ENCODE data around the gene MYMK. TPM values are rescaled to one million over a fixed set of nuclear protein-coding genes. Genes with fewer than 3 reads are reported as not detected.

MYMK gene
- total RNA-seq, 1 donor from 2014 or later, result 8.9 TPM

DNA sequence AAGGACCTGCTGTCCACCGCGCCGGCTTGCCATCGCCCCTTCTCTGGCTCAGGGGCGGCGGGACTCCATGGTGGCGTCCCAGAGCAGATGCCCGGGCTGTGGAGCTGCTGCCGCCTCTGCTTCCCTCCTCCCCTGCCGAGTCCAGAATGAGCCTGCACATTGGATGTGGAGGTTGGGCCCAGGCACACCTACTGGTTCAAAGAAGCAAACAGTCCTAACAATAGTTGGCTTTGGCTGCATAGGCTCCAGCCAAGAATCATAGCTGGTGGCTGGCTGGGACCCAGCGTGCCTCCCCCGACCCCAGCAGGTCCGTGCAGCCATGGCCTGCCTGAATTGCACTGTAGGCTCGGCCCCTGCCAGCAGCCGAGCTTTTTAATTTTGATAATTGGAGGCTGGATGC lies 35.6 kb upstream of the MYMK start:
- Histone ChIP-seq H3K9ac (ENCODE audit: low read depth in 1 of 3, low read length in 3 of 3) (no peak overlapping the region), H3K4me1 (ENCODE audit: control insufficient read depth in 3 of 3, insufficient read depth in 3 of 3, low read length in 3 of 3) (peaks cover 22 to 41% (median 23%) of the 10 kb centered on the region in 3 donors), H3K4me3 (ENCODE audit: low read length in 3 of 3) (no peak overlapping the region), H3K9me3 (ENCODE audit: control insufficient read depth in 3 of 3, low read length in 3 of 3) (no peaks in the 10 kb centered on the region), H3K27ac (ENCODE audit: low read depth, low read length) (no peak overlapping the region), H3K27me3 (ENCODE audit: control insufficient read depth in 3 of 3, insufficient read depth in 3 of 3, low read length in 3 of 3) (peaks cover 13 to 65% (median 36%) of the 10 kb centered on the region in 3 donors), H3K36me3 (ENCODE audit: control insufficient read depth in 3 of 3, insufficient read depth in 3 of 3, low read length in 3 of 3) (peaks cover 0 to 3% (median 0%) of the 10 kb centered on the region in 3 donors)

GRCh38 chr9:133558191-133559126 lies 33.7 kb upstream of the MYMK start:
- Histone ChIP-seq H3K9ac (ENCODE audit: low read depth in 1 of 3, low read length in 3 of 3) (peak overlapping the region in 2 of 3 donors; percentile 20 to 54), H3K4me1 (ENCODE audit: control insufficient read depth in 3 of 3, insufficient read depth in 3 of 3, low read length in 3 of 3) (peaks cover 18 to 37% (median 21%) of the 10 kb centered on the region in 3 donors), H3K27me3 (ENCODE audit: control insufficient read depth in 3 of 3, insufficient read depth in 3 of 3, low read length in 3 of 3) (peaks cover 13 to 56% (median 36%) of the 10 kb centered on the region in 3 donors), H3K27ac (ENCODE audit: low read depth, low read length) (no peak overlapping the region), H3K4me3 (ENCODE audit: low read length in 3 of 3) (peak overlapping the region in 2 of 3 donors; percentile 43 to 45), H3K9me3 (ENCODE audit: control insufficient read depth in 3 of 3, low read length in 3 of 3) (no peaks in the 10 kb centered on the region), H3K36me3 (ENCODE audit: control insufficient read depth in 3 of 3, insufficient read depth in 3 of 3, low read length in 3 of 3) (peaks cover 0 to 3% (median 0%) of the 10 kb centered on the region in 3 donors)

- Histone ChIP-seq H3K9ac (ENCODE audit: low read depth in 1 of 3, low read length in 3 of 3) (no peak overlapping the region), H3K36me3 (ENCODE audit: control insufficient read depth in 3 of 3, insufficient read depth in 3 of 3, low read length in 3 of 3) (peaks cover 0 to 3% (median 0%) of the 10 kb centered on the region in 3 donors), H3K27ac (ENCODE audit: low read depth, low read length) (no peak overlapping the region), H3K4me1 (ENCODE audit: control insufficient read depth in 3 of 3, insufficient read depth in 3 of 3, low read length in 3 of 3) (peaks cover 13 to 31% (median 14%) of the 10 kb centered on the region in 3 donors), H3K27me3 (ENCODE audit: control insufficient read depth in 3 of 3, insufficient read depth in 3 of 3, low read length in 3 of 3) (peaks cover 7 to 50% (median 31%) of the 10 kb centered on the region in 3 donors), H3K4me3 (ENCODE audit: low read length in 3 of 3) (no peak overlapping the region), H3K9me3 (ENCODE audit: control insufficient read depth in 3 of 3, low read length in 3 of 3) (no peaks in the 10 kb centered on the region)
Measured at GRCh38 chr9:133557581-133557980, 32.8 kb upstream of the MYMK start.

- peaks cover 13 to 29% (median 14%) of the 10 kb centered on the region in 3 donors for H3K4me1 ChIP-seq (ENCODE audit: control insufficient read depth in 3 of 3, insufficient read depth in 3 of 3, low read length in 3 of 3)
- no peak overlapping the region for H3K27ac ChIP-seq (ENCODE audit: low read depth, low read length)
- no peak overlapping the region for H3K9ac ChIP-seq (ENCODE audit: low read depth in 1 of 3, low read length in 3 of 3)
- peaks cover 4 to 42% (median 26%) of the 10 kb centered on the region in 3 donors for H3K27me3 ChIP-seq (ENCODE audit: control insufficient read depth in 3 of 3, insufficient read depth in 3 of 3, low read length in 3 of 3)
- no peak overlapping the region for H3K4me3 ChIP-seq (ENCODE audit: low read length in 3 of 3)
- H3K9me3 ChIP-seq (ENCODE audit: control insufficient read depth in 3 of 3, low read length in 3 of 3), result no peaks in the 10 kb centered on the region
- H3K36me3 ChIP-seq (ENCODE audit: control insufficient read depth in 3 of 3, insufficient read depth in 3 of 3, low read length in 3 of 3), result peaks cover 0 to 8% (median under 1%) of the 10 kb centered on the region in 3 donors
Measured at GRCh38 chr9:133556354-133556753, 31.6 kb upstream of the MYMK start.

DNA sequence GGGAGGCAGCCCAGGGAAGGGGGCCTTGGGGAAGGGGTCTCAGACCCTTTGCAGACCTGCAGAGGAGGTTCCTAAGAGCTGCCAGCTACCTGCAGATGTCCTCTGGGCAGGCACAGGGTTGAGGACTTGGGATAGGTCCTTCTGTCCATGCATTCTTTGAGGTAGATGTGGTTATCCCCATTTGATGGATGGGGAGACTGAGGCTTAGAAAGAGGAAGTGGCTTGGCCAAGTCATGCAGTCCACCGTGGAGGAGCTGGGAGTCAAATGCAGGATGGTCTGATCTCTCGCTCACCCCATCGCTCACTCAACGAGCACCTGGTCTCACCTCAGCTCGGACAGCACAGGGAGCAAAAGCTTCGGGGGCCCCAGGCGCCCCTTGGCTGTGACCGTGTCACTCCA lies 30.0 kb upstream of the MYMK start:
- H3K4me3 ChIP-seq (ENCODE audit: low read length in 3 of 3), result no peak overlapping the region
- H3K27ac ChIP-seq (ENCODE audit: low read depth, low read length), result no peak overlapping the region
- no peaks in the 10 kb centered on the region for H3K9me3 ChIP-seq (ENCODE audit: control insufficient read depth in 3 of 3, low read length in 3 of 3)
- H3K9ac ChIP-seq (ENCODE audit: low read depth in 1 of 3, low read length in 3 of 3), result no peak overlapping the region
- H3K27me3 ChIP-seq (ENCODE audit: control insufficient read depth in 3 of 3, insufficient read depth in 3 of 3, low read length in 3 of 3), result peaks cover 0 to 29% (median 12%) of the 10 kb centered on the region in 3 donors
- peaks cover 0 to 10% (median 2%) of the 10 kb centered on the region in 3 donors for H3K36me3 ChIP-seq (ENCODE audit: control insufficient read depth in 3 of 3, insufficient read depth in 3 of 3, low read length in 3 of 3)
- peaks cover 10 to 19% (median 13%) of the 10 kb centered on the region in 3 donors for H3K4me1 ChIP-seq (ENCODE audit: control insufficient read depth in 3 of 3, insufficient read depth in 3 of 3, low read length in 3 of 3)

- no peak overlapping the region for H3K9ac ChIP-seq (ENCODE audit: low read depth in 1 of 3, low read length in 3 of 3)
- H3K36me3 ChIP-seq (ENCODE audit: control insufficient read depth in 3 of 3, insufficient read depth in 3 of 3, low read length in 3 of 3), result peaks cover 0 to 10% (median 2%) of the 10 kb centered on the region in 3 donors
- peaks cover 10 to 17% (median 10%) of the 10 kb centered on the region in 3 donors for H3K4me1 ChIP-seq (ENCODE audit: control insufficient read depth in 3 of 3, insufficient read depth in 3 of 3, low read length in 3 of 3)
- H3K27me3 ChIP-seq (ENCODE audit: control insufficient read depth in 3 of 3, insufficient read depth in 3 of 3, low read length in 3 of 3), result peaks cover 0 to 29% (median 9%) of the 10 kb centered on the region in 3 donors
- H3K4me3 ChIP-seq (ENCODE audit: low read length in 3 of 3), result no peak overlapping the region
- no peak overlapping the region for H3K27ac ChIP-seq (ENCODE audit: low read depth, low read length)
- no peaks in the 10 kb centered on the region for H3K9me3 ChIP-seq (ENCODE audit: control insufficient read depth in 3 of 3, low read length in 3 of 3)
Measured at GRCh38 chr9:133553973-133554713, 29.4 kb upstream of the MYMK start.

DNA sequence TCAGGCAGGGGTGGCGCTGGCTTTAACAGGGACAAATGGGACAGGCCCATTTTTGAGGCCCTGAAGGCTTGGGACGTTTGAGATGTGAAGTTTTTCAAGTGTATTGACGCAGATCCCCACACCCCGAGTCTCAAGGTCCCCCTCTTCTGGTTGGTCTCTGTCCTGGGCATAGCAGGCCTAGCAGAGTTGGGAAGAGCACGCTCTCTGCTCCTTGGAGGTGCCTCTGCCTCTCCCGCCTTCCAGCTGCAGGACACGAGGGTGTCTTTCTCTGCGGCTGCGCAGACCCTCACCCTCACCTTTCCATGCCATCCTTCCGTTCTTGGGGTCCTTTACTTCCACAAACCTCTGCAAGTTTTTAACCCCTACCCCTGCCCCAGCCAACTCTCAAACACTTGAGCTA lies 28.4 kb upstream of the MYMK start:
- Histone ChIP-seq H3K27ac (ENCODE audit: low read depth, low read length) (no peak overlapping the region), H3K36me3 (ENCODE audit: control insufficient read depth in 3 of 3, insufficient read depth in 3 of 3, low read length in 3 of 3) (peaks cover 0 to 10% (median 2%) of the 10 kb centered on the region in 3 donors), H3K27me3 (ENCODE audit: control insufficient read depth in 3 of 3, insufficient read depth in 3 of 3, low read length in 3 of 3) (peaks cover 0 to 24% (median 9%) of the 10 kb centered on the region in 3 donors), H3K9me3 (ENCODE audit: control insufficient read depth in 3 of 3, low read length in 3 of 3) (no peaks in the 10 kb centered on the region), H3K9ac (ENCODE audit: low read depth in 1 of 3, low read length in 3 of 3) (no peak overlapping the region), H3K4me3 (ENCODE audit: low read length in 3 of 3) (no peak overlapping the region), H3K4me1 (ENCODE audit: control insufficient read depth in 3 of 3, insufficient read depth in 3 of 3, low read length in 3 of 3) (peaks cover 1 to 7% (median 2%) of the 10 kb centered on the region in 3 donors)

GRCh38 chr9:133552236-133552635 lies 27.5 kb upstream of the MYMK start:
- Histone ChIP-seq H3K9me3 (ENCODE audit: control insufficient read depth in 3 of 3, low read length in 3 of 3) (no peaks in the 10 kb centered on the region), H3K4me3 (ENCODE audit: low read length in 3 of 3) (no peak overlapping the region), H3K27me3 (ENCODE audit: control insufficient read depth in 3 of 3, insufficient read depth in 3 of 3, low read length in 3 of 3) (peaks cover 0 to 22% (median 8%) of the 10 kb centered on the region in 3 donors), H3K4me1 (ENCODE audit: control insufficient read depth in 3 of 3, insufficient read depth in 3 of 3, low read length in 3 of 3) (peaks cover 0 to 3% (median 0%) of the 10 kb centered on the region in 3 donors), H3K36me3 (ENCODE audit: control insufficient read depth in 3 of 3, insufficient read depth in 3 of 3, low read length in 3 of 3) (peaks cover 0 to 10% (median 2%) of the 10 kb centered on the region in 3 donors), H3K27ac (ENCODE audit: low read depth, low read length) (no peak overlapping the region), H3K9ac (ENCODE audit: low read depth in 1 of 3, low read length in 3 of 3) (no peak overlapping the region)

DNA sequence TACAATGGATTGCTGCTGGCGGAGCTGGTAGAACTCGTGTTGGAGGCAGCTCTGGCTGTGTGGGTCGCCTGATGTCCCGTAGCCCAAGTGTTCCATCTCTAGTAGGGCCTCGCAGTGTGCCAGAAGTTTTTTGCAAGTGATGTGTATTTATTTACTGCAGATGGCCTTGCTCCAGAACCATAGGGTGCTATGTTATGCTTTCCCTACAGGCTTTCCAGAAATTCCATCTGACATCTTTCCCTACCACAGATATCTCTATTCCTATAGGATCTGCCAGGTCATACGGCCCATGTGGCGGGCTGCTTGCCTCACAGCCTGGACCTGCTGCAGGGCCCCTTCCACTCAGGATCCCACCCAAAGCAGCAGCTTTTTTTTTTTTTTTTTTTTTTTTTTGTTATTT lies 26.7 kb upstream of the MYMK start:
- no peak overlapping the region for H3K9ac ChIP-seq (ENCODE audit: low read depth in 1 of 3, low read length in 3 of 3)
- H3K36me3 ChIP-seq (ENCODE audit: control insufficient read depth in 3 of 3, insufficient read depth in 3 of 3, low read length in 3 of 3), result peaks cover 0 to 9% (median 2%) of the 10 kb centered on the region in 3 donors
- no peak overlapping the region for H3K4me3 ChIP-seq (ENCODE audit: low read length in 3 of 3)
- H3K27ac ChIP-seq (ENCODE audit: low read depth, low read length), result no peak overlapping the region
- peaks cover 0 to 17% (median 5%) of the 10 kb centered on the region in 3 donors for H3K27me3 ChIP-seq (ENCODE audit: control insufficient read depth in 3 of 3, insufficient read depth in 3 of 3, low read length in 3 of 3)
- H3K9me3 ChIP-seq (ENCODE audit: control insufficient read depth in 3 of 3, low read length in 3 of 3), result no peaks in the 10 kb centered on the region
- H3K4me1 ChIP-seq (ENCODE audit: control insufficient read depth in 3 of 3, insufficient read depth in 3 of 3, low read length in 3 of 3), result peaks cover 0 to 3% (median 1%) of the 10 kb centered on the region in 3 donors
